ENCODE measurements around the gene WDR7.

DNA sequence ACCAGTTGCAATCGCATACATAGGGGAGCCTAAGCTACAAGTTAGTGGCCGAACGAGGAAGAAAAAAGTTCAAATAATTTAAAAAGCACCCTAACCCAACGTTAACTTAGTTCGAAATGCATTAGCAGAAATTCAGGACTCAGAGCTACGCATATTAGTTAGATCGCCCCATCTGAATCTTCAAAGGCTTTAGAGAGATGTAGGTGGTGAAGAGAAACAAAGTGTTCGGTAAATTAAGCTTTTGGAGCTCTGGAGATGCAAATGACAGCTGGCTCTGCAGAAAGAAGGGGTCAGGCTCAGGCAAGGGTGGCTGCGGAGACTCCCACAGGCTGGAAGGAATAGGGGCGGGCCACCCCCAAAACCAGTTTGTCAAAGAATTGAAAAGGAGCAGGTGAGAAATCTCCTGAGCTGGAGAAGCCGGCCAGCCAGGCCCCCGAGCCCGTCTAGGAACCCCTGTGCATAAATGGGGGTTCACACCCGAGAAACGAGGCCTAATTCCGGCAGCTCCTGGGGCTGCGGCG lies 13.4 kb upstream of the WDR7 start:
- no peak for TF ChIP-seq CEBPB (IDR thresholded peaks at IDR 0.05; ENCODE audit: low read depth)
- TF ChIP-seq, protein P1, sequence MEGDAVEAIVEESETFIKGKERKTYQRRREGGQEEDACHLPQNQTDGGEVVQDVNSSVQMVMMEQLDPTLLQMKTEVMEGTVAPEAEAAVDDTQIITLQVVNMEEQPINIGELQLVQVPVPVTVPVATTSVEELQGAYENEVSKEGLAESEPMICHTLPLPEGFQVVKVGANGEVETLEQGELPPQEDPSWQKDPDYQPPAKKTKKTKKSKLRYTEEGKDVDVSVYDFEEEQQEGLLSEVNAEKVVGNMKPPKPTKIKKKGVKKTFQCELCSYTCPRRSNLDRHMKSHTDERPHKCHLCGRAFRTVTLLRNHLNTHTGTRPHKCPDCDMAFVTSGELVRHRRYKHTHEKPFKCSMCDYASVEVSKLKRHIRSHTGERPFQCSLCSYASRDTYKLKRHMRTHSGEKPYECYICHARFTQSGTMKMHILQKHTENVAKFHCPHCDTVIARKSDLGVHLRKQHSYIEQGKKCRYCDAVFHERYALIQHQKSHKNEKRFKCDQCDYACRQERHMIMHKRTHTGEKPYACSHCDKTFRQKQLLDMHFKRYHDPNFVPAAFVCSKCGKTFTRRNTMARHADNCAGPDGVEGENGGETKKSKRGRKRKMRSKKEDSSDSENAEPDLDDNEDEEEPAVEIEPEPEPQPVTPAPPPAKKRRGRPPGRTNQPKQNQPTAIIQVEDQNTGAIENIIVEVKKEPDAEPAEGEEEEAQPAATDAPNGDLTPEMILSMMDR (IDR thresholded peaks at IDR 0.05 in 2 of 3, conservative IDR thresholded peaks at IDR 0.05 in 1 of 3; ENCODE audit: borderline replicate concordance in 1 of 3, insufficient read depth in 1 of 3, low read depth in 2 of 3, low read length in 2 of 3): no peak
- no peak for TF ChIP-seq YY1 (IDR thresholded peaks at IDR 0.05; ENCODE audit: extremely low read depth, insufficient replicate concordance, low read depth, low read length)
- no peak for TF ChIP-seq POLR2A (IDR thresholded peaks at IDR 0.05; ENCODE audit: borderline replicate concordance, extremely low read depth, insufficient read depth, insufficient read length)
- TF ChIP-seq EGR1 (IDR thresholded peaks at IDR 0.05; ENCODE audit: low read depth): no peak
- no peak for TF ChIP-seq POLR2AphosphoS5 (IDR thresholded peaks at IDR 0.05; ENCODE audit: low read depth, low read length)
- no peak for TF ChIP-seq SP1 (IDR thresholded peaks at IDR 0.05; ENCODE audit: low read depth)
- TF ChIP-seq, protein P2, sequence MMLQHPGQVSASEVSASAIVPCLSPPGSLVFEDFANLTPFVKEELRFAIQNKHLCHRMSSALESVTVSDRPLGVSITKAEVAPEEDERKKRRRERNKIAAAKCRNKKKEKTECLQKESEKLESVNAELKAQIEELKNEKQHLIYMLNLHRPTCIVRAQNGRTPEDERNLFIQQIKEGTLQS (IDR thresholded peaks at IDR 0.05): no peak
- no peak for TF ChIP-seq EZH2 (IDR thresholded peaks at IDR 0.05)
